ENCODE measurements around the gene TAOK3. TPM values are rescaled to one million over a fixed set of nuclear protein-coding genes. Genes with fewer than 3 reads are reported as not detected.
A peak's percentile ranks its signal among the peaks of the same experiment; 100 is the strongest.
"Not testable (repeated sequence)": the region's sequence is repeated elsewhere in the genome, so short reads cannot be mapped to it uniquely, and the experiment has no call there.

Gene TAOK3
- total and polyA plus RNA-seq, 2 donors (not counting 1 experiment from before 2014, with no cell fraction given), result 30.0 to 80.4 TPM

DNA sequence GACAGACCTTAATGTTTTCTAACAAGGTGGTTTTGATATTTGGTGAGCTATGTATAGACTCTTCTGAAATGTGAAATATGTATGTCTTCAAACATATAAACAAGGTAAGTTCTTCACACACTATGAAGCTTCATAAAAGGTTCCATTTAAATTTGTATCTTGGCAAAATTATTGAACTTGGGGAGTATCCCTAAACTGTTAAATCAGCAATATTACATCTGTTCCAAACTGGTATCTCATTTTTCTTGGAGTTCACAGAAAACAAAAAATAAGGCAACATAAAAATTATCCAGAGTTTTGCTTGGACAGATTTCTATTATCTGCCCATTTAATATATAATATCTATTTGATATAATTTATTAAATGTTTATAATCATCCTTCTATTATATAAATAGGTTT is 62.4 kb downstream of the TAOK3 start:
- no peaks in the 10 kb centered on the region for H3K27me3 ChIP-seq (replicated peaks in 1 of 4; ENCODE audit: control extremely low read depth in 1 of 4, control insufficient read depth in 3 of 4, insufficient read depth in 4 of 4, low read length in 3 of 4)
- peaks cover 19% of the 10 kb centered on the region for H4K20me1 ChIP-seq (ENCODE audit: control insufficient read depth, insufficient read depth, low read length, poor library complexity, severe bottlenecking)
- H3K36me3 ChIP-seq (replicated peaks in 1 of 2; ENCODE audit: control extremely low read depth in 1 of 2, control insufficient read depth in 1 of 2, extremely low read depth in 1 of 2, insufficient read depth in 2 of 2, low read length in 1 of 2), result no peaks in the 10 kb centered on the region
- H3K4me3 ChIP-seq (ENCODE audit: control extremely low read depth in 1 of 5, extremely low read depth in 1 of 5, insufficient read depth in 1 of 5, low read depth in 2 of 5, low read length in 4 of 5), result no peak overlapping the region
- TF ChIP-seq CTCF (IDR thresholded peaks at IDR 0.05) (no peak), EZH2 (IDR thresholded peaks at IDR 0.05; ENCODE audit: borderline replicate concordance, insufficient read depth, low read depth, low read length, poor library complexity, severe bottlenecking) (no peak)
- no peak for ATAC-seq (ENCODE audit: low read depth)
- ChIA-PET CTCF (interaction anchor here (0.6 to 1.7 kb wide), 3 partner anchors 9 to 36 kb away, joined by 3 to 4 read pairs (median 4); no protein-coding TSS in a partner anchor), POLR2A (no interaction called here)
- no peak overlapping the region for H3K27ac Mint-ChIP-seq
- no peak overlapping the region for H3K4me2 ChIP-seq (replicated peaks; ENCODE audit: low read depth, low read length, poor library complexity, severe bottlenecking)
- peaks cover 90% of the 10 kb centered on the region for H3K79me2 ChIP-seq (ENCODE audit: control insufficient read depth, insufficient read depth, low read length)
- H3K9me3 Mint-ChIP-seq (ENCODE audit: insufficient read depth), result no peaks in the 10 kb centered on the region
- no peaks in the 10 kb centered on the region for H3K9me3 ChIP-seq (ENCODE audit: control extremely low read depth in 1 of 3, control insufficient read depth in 2 of 3, insufficient read depth in 1 of 3, low read length in 2 of 3)
- no peak overlapping the region for H3K27ac ChIP-seq (ENCODE audit: low read length in 2 of 2)
- H3K27me3 Mint-ChIP-seq, result no peaks in the 10 kb centered on the region
- no peak overlapping the region for H2AFZ ChIP-seq (ENCODE audit: insufficient read depth, low read depth, low read length, poor library complexity, severe bottlenecking)
- H3K4me1 Mint-ChIP-seq, result peaks cover 43% of the 10 kb centered on the region
- H3K4me3 Mint-ChIP-seq, result no peak overlapping the region
- intact Hi-C loops (cut with micrococcal nuclease), result no loop called here
- H3K4me1 ChIP-seq (ENCODE audit: control insufficient read depth in 2 of 2, insufficient read depth in 2 of 2, low read length in 2 of 2), result peaks cover 23 to 32% of the 10 kb centered on the region in 2 donors
- no peak overlapping the region for H3K9ac ChIP-seq (ENCODE audit: low read length)
- DNase-seq, result no peak

- Histone ChIP-seq H4K20me1 (ENCODE audit: control insufficient read depth, insufficient read depth, low read length, poor library complexity, severe bottlenecking) (peaks cover 13% of the 10 kb centered on the region), H3K79me2 (ENCODE audit: control insufficient read depth, insufficient read depth, low read length) (peaks cover 80% of the 10 kb centered on the region), H2AFZ (ENCODE audit: insufficient read depth, low read depth, low read length, poor library complexity, severe bottlenecking) (peak overlapping the region; percentile 5), H3K4me2 (replicated peaks; ENCODE audit: low read depth, low read length, poor library complexity, severe bottlenecking) (peak overlapping the region; percentile 49), H3K4me1 (ENCODE audit: control insufficient read depth in 2 of 2, insufficient read depth in 2 of 2, low read length in 2 of 2) (peaks cover 18 to 20% of the 10 kb centered on the region in 2 donors)
- H3K27me3 ChIP-seq (replicated peaks in 1 of 4; ENCODE audit: control extremely low read depth in 1 of 4, control insufficient read depth in 3 of 4, insufficient read depth in 4 of 4, low read length in 3 of 4); H3K4me3 ChIP-seq (ENCODE audit: control extremely low read depth in 1 of 5, extremely low read depth in 1 of 5, insufficient read depth in 1 of 5, low read depth in 2 of 5, low read length in 4 of 5); H3K9ac ChIP-seq (ENCODE audit: low read length); H3K27ac Mint-ChIP-seq; H3K9me3 Mint-ChIP-seq (ENCODE audit: insufficient read depth); intact Hi-C loops (cut with micrococcal nuclease); ATAC-seq (ENCODE audit: low read depth); H3K27ac ChIP-seq (ENCODE audit: low read length in 2 of 2); H3K9me3 ChIP-seq (ENCODE audit: control extremely low read depth in 1 of 3, control insufficient read depth in 2 of 3, insufficient read depth in 1 of 3, low read length in 2 of 3); H3K27me3 Mint-ChIP-seq; H3K36me3 ChIP-seq (replicated peaks in 1 of 2; ENCODE audit: control extremely low read depth in 1 of 2, control insufficient read depth in 1 of 2, extremely low read depth in 1 of 2, insufficient read depth in 2 of 2, low read length in 1 of 2): not testable (repeated sequence)
- peaks cover 36% of the 10 kb centered on the region for H3K4me1 Mint-ChIP-seq
- peak overlapping the region; percentile 49 for H3K4me3 Mint-ChIP-seq
- DNase-seq, result peak; percentile 55
- CTCF ChIA-PET, result interaction anchor here (0.7 to 0.9 kb wide), 2 partner anchors 68 to 74 kb away, joined by 4 to 5 read pairs; partner anchors contain the start of gene SUDS3
- WGBS (ENCODE audit: insufficient coverage), result no CpG with 5 or more reads among the region's 4 CpGs
- POLR2A ChIA-PET, result interaction anchor here (0.6 to 1.5 kb wide), 4 partner anchors 29 to 68 kb away, joined by 3 to 7 read pairs (median 6); partner anchors contain the start of genes SUDS3 and TAOK3
Observed at GRCh38 chr12:118308006-118308405, 64.7 kb downstream of the TAOK3 start.

Data from B cell (primary cell).